SH-SY5Y (cell line): ENCODE measurements around the gene ALPK3.

Experiments
- GATA2 ChIP-seq: IDR thresholded peaks from 2 replicates; pipeline ENCODE4 v1.6.1; 2011; ENCODE audit warnings: mild to moderate bottlenecking, low read depth, low read length
- GATA3 ChIP-seq: IDR thresholded peaks from 2 replicates; pipeline ENCODE4 v1.6.1; 2011; ENCODE audit warnings: low read depth, mild to moderate bottlenecking, low read length, moderate library complexity

DNA sequence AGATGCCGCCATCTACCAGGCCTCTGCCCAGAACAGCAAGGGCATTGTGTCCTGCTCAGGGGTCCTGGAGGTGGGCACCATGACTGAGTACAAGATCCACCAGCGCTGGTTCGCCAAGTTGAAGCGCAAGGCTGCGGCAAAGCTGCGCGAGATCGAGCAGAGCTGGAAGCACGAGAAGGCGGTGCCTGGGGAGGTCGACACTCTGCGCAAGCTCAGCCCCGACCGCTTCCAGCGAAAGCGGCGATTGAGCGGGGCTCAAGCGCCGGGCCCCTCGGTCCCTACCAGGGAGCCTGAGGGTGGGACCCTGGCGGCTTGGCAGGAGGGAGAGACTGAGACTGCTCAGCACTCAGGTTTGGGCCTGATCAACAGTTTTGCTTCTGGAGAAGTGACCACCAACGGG lies 22.6 kb downstream of the ALPK3 start:
- TF ChIP-seq GATA2 = no peak
- TF ChIP-seq GATA3 = no peak
